Activated T-cell treated with anti-CD3 and anti-CD28 coated beads, Interleukin-2, amount 50 U/mL, for 72 hours (primary cell): ENCODE data around the gene RBPJ. TPM values are rescaled to one million over a fixed set of nuclear protein-coding genes. Genes with fewer than 3 reads are reported as not detected.
"Not testable (repeated sequence)": the region's sequence is repeated elsewhere in the genome, so short reads cannot be mapped to it uniquely, and the experiment has no call there.

Experiments used
- ATAC-seq, 2 donors: fragments of 150-1000 bp; cut with Tn5 transposase; replicated peaks in 1 of 2; 2 replicates each; pipeline ENCODE4 v1.10.0; 2021; ENCODE audit warnings: moderate library complexity in 2 of 2, mild to moderate bottlenecking in 1 of 2
- DNase-seq, 2 donors: peaks; one replicate each; pipeline ENCODE4 v3.0.0; 2021 to 2022; ENCODE audit warnings: mixed read lengths in 1 of 2
- H3K27ac Mint-ChIP-seq: one replicate; pipeline ENCODE4 v1.8.0; 2022; ENCODE audit warnings: mild to moderate bottlenecking, moderate library complexity, mixed read lengths
- H3K27me3 Mint-ChIP-seq: one replicate; pipeline ENCODE4 v1.8.0; 2022; ENCODE audit warnings: low read depth, mixed read lengths
- H3K36me3 Mint-ChIP-seq, 2 donors: one replicate each; pipeline ENCODE4 v1.8.0; 2022; ENCODE audit warnings: mixed read lengths in 2 of 2, mild to moderate bottlenecking in 1 of 2; ENCODE audit not compliant: insufficient read depth in 2 of 2
- H3K4me1 Mint-ChIP-seq: one replicate; pipeline ENCODE4 v1.8.0; 2022; ENCODE audit warnings: low read depth, mixed read lengths
- H3K4me3 Mint-ChIP-seq, 2 donors: one replicate each; pipeline ENCODE4 v1.8.0; 2022; ENCODE audit warnings: mild to moderate bottlenecking in 2 of 2, mixed read lengths in 2 of 2, moderate library complexity in 2 of 2
- H3K9me3 Mint-ChIP-seq, 2 donors: one replicate each; pipeline ENCODE4 v1.8.0; 2022; ENCODE audit warnings: mixed read lengths in 2 of 2
- total RNA-seq, 2 donors: library from RNA; stranded (reverse); gene quantifications; one replicate each; pipeline ENCODE4 v1.2.3, GENCODE V29; 2022

Gene RBPJ
- total RNA-seq, 2 donors from 2014 or later, result 104 to 136 TPM

DNA sequence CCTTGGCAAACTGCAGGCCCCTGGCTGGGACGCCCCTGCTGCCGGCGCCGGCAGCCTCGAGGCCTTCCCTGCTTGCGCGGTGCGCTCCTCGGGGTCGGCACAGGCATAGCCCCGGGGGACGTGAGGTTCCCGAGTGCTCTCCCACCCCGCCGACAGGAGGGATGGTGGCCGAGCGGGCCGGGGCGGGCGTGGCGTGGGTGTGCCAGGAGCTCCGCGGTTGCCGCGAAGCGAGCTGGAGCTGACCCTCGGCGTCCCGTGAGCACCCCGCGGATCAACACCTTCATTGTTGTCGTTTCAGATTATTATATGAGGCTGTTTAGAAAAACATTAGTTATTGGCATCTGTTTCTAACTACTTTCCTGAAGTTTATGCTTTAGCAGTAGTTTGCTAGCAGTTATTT lies 38.7 kb downstream of the RBPJ start:
- not testable (repeated sequence) for H3K27me3 Mint-ChIP-seq, H3K9me3 Mint-ChIP-seq, H3K27ac Mint-ChIP-seq, DNase-seq, H3K4me3 Mint-ChIP-seq, ATAC-seq, H3K36me3 Mint-ChIP-seq
- peaks cover 24% of the 10 kb centered on the region for H3K4me1 Mint-ChIP-seq

DNA sequence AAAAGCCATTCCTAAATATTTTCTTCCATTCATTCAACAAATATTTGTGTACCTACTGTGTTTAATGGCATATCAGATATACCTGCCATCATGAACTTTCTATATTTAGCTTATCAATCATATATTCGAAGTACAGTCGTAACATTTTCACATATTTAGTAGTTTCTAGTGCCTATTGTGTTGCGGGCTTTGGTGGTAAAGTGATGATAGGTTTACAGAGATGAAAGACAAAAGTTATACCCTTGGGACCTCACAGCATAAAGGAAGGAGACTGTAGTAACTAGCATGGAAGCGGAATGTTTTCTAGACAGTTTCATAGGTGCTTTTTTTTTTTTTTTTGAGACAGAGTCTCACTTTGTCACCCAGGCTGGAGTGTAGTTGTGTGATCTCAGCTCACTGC lies 39.5 kb downstream of the RBPJ start:
- DNase-seq (no peak), ATAC-seq (no peak)
- Mint-ChIP-seq H3K27ac (no peak overlapping the region), H3K9me3 (no peaks in the 10 kb centered on the region), H3K4me3 (no peak overlapping the region), H3K4me1 (peaks cover 24% of the 10 kb centered on the region), H3K27me3 (no peaks in the 10 kb centered on the region), H3K36me3 (no peaks in the 10 kb centered on the region)

DNA sequence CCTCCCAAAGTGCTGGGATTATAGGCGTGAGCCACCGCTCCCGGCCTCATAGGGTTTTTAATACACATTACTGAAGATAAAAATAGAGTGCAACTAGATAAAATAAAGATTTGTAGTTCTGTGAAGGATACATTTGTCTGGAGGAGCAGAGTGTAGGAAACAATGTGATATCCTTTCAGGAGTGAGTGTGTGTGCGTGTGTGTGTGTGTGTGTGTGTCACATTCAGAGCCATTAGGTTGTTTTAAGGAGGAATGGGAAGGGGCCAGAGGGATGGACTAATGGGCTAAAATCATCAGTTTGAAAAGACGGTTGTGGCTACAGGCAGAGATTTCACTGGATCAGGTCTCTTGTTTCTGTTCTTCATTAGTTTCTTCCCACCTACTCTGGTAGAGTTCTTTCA lies 40.0 kb downstream of the RBPJ start:
- H3K27ac Mint-ChIP-seq, result no peak overlapping the region
- ATAC-seq, result no peak
- DNase-seq, result no peak
- H3K4me3 Mint-ChIP-seq, result peak overlapping the region in 1 of 2 donors; percentile 5
- H3K27me3 Mint-ChIP-seq, result no peaks in the 10 kb centered on the region
- H3K36me3 Mint-ChIP-seq, result no peaks in the 10 kb centered on the region
- no peaks in the 10 kb centered on the region for H3K9me3 Mint-ChIP-seq
- H3K4me1 Mint-ChIP-seq, result peaks cover 24% of the 10 kb centered on the region

DNA sequence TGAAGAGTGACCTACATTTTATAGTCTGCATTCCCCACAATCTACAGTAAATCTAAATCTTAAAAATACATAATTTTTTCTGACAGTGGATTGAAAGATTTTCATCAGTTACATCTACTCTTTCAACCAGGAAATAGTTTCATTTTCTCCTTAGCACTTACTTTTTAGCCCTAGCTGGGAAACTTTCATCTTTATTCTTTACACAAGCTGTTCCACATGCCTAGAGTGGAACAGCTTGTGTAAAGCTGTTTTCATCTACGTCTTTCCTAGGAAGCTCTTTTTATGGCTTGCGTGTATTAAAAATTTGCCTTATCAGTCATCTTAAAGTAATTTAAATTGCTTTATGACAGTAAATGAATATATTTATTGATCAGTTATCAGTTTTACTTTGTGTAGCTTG lies 40.5 kb downstream of the RBPJ start:
- H3K27ac Mint-ChIP-seq, result no peak overlapping the region
- DNase-seq (no peak), ATAC-seq (no peak)
- H3K4me1 Mint-ChIP-seq, result peaks cover 24% of the 10 kb centered on the region
- H3K9me3 Mint-ChIP-seq, result no peaks in the 10 kb centered on the region
- H3K4me3 Mint-ChIP-seq, result no peak overlapping the region
- H3K36me3 Mint-ChIP-seq, result no peaks in the 10 kb centered on the region
- no peaks in the 10 kb centered on the region for H3K27me3 Mint-ChIP-seq

DNA sequence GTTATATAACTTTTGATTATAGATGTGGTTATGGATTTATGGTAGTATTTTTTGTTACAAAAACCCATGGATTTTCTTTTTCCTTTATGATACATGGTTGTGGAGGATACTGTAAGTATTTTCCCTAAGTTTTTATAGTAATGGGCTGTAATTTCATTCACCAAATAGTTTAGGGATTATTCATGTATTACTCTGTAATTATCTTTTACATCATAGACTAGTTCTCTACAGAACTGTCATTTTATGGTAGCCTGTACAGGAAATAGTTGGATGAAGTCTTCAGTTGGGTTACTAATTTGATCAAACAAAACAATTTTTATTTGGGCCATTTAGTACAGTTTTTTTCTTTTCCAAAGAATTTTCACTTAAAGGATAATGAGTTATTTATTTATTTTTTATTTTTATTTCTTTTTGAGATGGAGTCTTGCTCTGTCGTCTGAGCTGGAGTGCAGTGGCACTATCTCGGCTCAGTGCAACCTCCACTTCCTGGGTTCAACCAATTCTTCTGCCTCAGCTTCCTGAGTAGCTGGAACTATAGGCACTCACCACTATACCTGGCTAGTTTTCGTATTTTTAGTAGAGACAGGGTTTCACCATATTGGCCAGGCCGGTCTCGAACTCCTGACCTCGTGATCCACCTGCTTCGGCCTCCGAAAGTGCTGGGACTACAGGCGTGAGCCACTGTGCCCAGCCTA lies 42.1 kb downstream of the RBPJ start:
- Mint-ChIP-seq H3K27ac (no peak overlapping the region), H3K27me3 (no peaks in the 10 kb centered on the region), H3K36me3 (peaks cover 0 to 2% of the 10 kb centered on the region in 2 donors), H3K9me3 (no peaks in the 10 kb centered on the region), H3K4me3 (no peak overlapping the region), H3K4me1 (peaks cover 24% of the 10 kb centered on the region)
- ATAC-seq (no peak), DNase-seq (no peak)

DNA sequence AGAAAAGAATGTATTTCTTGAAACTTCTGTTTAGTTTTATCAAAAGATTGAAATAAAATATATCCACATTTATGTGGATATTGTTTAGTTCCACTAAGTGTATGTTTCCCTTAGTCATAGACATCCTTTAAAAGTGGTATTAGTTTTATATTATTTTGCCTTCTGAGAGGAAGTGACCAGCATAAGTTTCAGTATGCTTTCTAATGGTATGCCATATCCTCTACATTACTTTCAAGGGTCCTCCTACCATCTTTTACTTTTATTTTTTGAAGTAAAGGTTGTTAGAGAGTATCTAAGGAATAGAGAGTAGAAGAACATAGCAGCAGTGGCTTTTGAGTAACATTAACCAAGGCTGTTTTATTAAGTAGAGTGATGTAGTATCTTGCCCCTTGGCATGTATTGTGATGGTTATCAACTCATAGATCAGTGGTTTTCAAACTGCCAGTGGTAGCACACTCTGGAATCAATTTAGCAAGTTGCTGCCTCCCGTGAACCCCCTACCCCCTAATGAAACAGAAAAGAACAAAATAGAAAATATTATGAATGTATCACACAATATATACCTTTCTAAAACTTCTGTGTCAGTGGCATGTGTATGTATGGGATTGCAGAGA lies 44.8 kb downstream of the RBPJ start:
- no peak for DNase-seq
- no peak for ATAC-seq
- H3K27me3 Mint-ChIP-seq, result no peaks in the 10 kb centered on the region
- H3K9me3 Mint-ChIP-seq, result no peaks in the 10 kb centered on the region
- peaks cover 35% of the 10 kb centered on the region for H3K4me1 Mint-ChIP-seq
- H3K36me3 Mint-ChIP-seq, result peaks cover 4 to 8% of the 10 kb centered on the region in 2 donors
- no peak overlapping the region for H3K27ac Mint-ChIP-seq
- no peak overlapping the region for H3K4me3 Mint-ChIP-seq

DNA sequence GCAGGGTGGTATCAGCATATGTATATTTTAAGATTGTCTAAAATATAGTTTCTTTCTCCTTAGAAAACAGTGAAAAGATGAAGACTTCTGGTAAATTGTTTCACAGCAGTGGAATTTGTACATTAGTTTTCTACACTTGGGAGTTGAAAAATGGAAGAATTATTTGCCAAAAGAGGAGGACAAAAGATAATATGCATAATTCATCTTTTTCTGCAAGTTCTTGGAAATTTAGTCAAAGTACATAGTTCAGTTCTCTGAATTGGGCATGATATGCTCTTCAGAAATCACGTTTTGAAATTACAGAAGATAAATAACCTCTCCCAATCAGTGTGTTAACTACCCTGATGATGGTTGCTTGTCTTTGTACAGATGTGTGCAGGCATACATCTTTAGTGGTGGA lies 47.0 kb downstream of the RBPJ start:
- DNase-seq (no peak), ATAC-seq (no peak)
- H3K27ac Mint-ChIP-seq, result no peak overlapping the region
- no peaks in the 10 kb centered on the region for H3K9me3 Mint-ChIP-seq
- H3K4me3 Mint-ChIP-seq, result no peak overlapping the region
- no peaks in the 10 kb centered on the region for H3K27me3 Mint-ChIP-seq
- peaks cover 4 to 10% of the 10 kb centered on the region in 2 donors for H3K36me3 Mint-ChIP-seq
- H3K4me1 Mint-ChIP-seq, result peaks cover 30% of the 10 kb centered on the region

DNA sequence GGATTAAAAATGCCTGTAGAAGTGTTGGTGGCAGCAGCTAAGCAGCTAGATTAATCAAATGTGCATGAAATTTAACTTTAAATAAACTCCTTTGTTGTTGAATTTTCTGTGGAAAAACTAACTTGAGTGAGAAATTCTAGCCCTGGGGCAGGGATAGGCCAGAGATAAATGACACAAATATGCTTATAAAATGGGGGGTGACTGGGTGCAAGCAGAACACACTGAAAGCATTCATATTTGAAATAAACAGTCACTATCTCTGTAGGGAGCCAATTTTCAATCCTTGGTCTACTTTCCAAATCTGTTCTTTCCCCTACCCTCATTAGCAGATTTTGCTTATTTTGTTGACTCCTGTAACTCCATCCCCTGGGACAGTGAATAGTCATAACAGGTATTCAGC lies 47.9 kb downstream of the RBPJ start:
- H3K27me3 Mint-ChIP-seq, result no peaks in the 10 kb centered on the region
- H3K4me3 Mint-ChIP-seq, result no peak overlapping the region
- DNase-seq, result no peak
- no peaks in the 10 kb centered on the region for H3K9me3 Mint-ChIP-seq
- no peak for ATAC-seq
- peaks cover 4 to 10% of the 10 kb centered on the region in 2 donors for H3K36me3 Mint-ChIP-seq
- no peak overlapping the region for H3K27ac Mint-ChIP-seq
- H3K4me1 Mint-ChIP-seq, result peaks cover 37% of the 10 kb centered on the region

DNA sequence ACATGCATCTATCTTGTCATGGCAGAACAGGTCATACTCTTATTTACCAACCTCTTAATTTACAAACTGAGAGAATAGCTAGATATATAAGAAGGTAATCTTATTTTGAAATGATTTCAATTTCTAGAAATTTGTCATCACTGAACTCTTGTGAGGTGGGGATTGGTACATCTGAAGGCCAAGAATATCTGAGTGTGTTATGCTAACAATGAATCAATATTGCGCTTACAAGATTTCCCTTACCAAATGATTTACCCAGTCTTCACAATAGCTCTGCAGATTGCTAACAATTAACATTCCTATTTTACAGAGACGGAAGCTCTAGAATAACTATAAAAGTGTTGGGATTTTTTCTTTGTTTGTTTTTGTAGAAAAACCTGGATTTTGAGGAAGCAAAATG lies 48.3 kb downstream of the RBPJ start:
- H3K27ac Mint-ChIP-seq, result no peak overlapping the region
- ATAC-seq (no peak), DNase-seq (no peak)
- no peak overlapping the region for H3K4me3 Mint-ChIP-seq
- no peaks in the 10 kb centered on the region for H3K9me3 Mint-ChIP-seq
- H3K27me3 Mint-ChIP-seq, result no peaks in the 10 kb centered on the region
- peaks cover 37% of the 10 kb centered on the region for H3K4me1 Mint-ChIP-seq
- H3K36me3 Mint-ChIP-seq, result peaks cover 4 to 10% of the 10 kb centered on the region in 2 donors

DNA sequence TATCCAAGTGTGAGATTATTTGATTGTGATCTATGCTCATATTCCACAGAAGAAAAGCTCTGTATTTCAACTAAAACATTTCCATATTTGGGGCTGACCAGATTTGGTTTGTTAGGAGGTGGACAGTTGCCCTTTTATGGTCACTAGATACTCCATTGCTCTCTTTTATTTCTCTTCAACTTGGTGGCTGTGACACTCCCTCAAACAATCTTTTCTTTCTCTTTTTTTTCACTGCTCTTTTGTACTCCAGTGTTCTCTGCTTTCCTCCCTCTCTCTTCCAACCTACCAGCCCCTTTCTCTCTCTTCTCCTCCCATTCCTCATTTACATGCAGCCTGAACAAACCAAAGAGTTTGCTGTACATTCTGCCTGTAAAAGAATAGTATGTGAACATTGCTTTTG lies 48.8 kb downstream of the RBPJ start:
- H3K27me3 Mint-ChIP-seq, result no peaks in the 10 kb centered on the region
- peaks cover 37% of the 10 kb centered on the region for H3K4me1 Mint-ChIP-seq
- H3K36me3 Mint-ChIP-seq, result peaks cover 4 to 10% of the 10 kb centered on the region in 2 donors
- H3K9me3 Mint-ChIP-seq, result no peaks in the 10 kb centered on the region
- H3K4me3 Mint-ChIP-seq, result no peak overlapping the region
- ATAC-seq (no peak), DNase-seq (no peak)
- no peak overlapping the region for H3K27ac Mint-ChIP-seq

DNA sequence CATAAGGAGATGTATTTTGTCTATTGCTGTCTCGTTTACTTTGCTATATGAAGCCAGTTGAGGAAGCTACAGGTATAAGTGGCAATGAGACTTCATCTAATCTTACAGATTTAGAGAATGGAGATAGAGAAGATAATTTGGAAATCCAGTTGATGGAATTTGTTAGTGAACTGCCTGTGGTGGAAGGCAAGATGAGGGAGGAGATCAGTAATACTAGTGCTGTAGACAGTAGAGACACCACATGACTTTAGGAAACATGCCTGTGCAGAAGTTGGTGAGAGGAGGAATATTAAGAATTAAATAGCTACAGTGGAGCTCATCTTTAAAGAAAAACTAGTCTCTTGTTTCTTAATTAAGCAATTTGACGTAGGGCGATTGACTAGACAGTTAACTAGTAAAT lies 51.3 kb downstream of the RBPJ start:
- Mint-ChIP-seq H3K4me3 (peak overlapping the region in 1 of 2 donors; percentile 5), H3K9me3 (no peaks in the 10 kb centered on the region), H3K4me1 (peaks cover 53% of the 10 kb centered on the region), H3K36me3 (peaks cover 4 to 13% of the 10 kb centered on the region in 2 donors), H3K27ac (no peak overlapping the region), H3K27me3 (no peaks in the 10 kb centered on the region)
- ATAC-seq (peak in 1 of 2 donors; percentile 7), DNase-seq (no peak)

DNA sequence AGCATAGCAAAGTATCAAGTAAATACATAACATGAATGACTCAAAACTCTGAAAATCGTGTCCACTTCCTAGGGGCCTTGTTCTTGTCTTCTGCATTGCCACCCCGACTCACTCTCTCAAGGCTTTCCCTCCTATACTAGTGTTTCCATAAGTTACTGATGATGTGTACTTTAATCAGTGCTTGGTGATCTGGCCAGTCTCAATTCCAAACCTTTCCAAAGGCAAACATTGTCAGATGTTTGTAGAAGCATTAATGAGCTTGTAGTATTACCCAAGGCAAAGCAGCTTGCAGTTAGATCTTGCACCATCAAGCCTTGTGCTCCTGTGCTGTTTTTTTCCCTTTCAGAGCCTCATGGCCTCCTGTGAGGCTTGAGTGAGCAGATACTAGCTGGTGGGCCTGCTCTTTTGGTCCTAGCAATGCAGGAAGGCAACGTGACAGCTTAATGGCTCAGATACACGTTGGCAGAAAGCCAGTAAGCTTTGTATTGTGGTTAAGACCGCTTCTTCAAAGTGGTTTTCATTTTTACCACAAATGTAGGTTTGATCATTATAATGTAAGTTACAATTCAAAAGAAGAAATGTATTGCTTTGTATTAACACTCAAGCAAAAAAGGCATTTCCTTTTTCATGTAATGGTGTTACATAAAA lies 51.8 kb downstream of the RBPJ start:
- DNase-seq (peak; percentile 46 to 49), ATAC-seq (peak; percentile 84 to 89)
- Mint-ChIP-seq H3K9me3 (no peaks in the 10 kb centered on the region), H3K4me1 (peaks cover 58% of the 10 kb centered on the region), H3K4me3 (peak overlapping the region; percentile 7 to 19), H3K27me3 (no peaks in the 10 kb centered on the region), H3K36me3 (peaks cover 4 to 12% of the 10 kb centered on the region in 2 donors), H3K27ac (peak overlapping the region; percentile 32)

DNA sequence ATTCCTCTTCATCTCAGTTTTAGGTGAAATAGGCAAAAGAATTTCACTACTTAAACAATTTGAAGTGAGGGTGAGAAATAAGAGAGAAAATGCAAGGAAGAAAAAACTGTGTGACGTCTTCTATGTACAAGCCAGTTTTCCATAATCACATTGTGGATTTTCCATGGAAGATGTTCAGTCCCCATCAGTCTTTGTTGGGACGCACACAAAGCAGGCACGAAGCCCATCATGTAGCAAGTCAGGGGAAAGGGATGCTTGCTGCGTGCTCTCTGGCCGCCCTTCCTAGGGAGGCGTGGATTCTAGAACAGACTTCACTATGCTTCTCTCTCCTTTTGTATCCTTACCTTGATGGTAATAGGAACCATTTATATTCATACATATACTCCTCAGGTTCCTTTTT lies 54.7 kb downstream of the RBPJ start:
- H3K4me3 Mint-ChIP-seq, result no peak overlapping the region
- H3K27ac Mint-ChIP-seq, result no peak overlapping the region
- H3K36me3 Mint-ChIP-seq, result peaks cover 0 to 6% of the 10 kb centered on the region in 2 donors
- ATAC-seq (no peak), DNase-seq (no peak)
- peaks cover 51% of the 10 kb centered on the region for H3K4me1 Mint-ChIP-seq
- no peaks in the 10 kb centered on the region for H3K9me3 Mint-ChIP-seq
- no peaks in the 10 kb centered on the region for H3K27me3 Mint-ChIP-seq
